Right hindlimb (tissue), 1 donor: ENCODE data around the gene BRWD1.
"Not testable (repeated sequence)": the region's sequence is repeated elsewhere in the genome, so short reads cannot be mapped to it uniquely, and the experiment has no call there.

Experiments
- DNase-seq: peaks from one replicate; pipeline ENCODE4 v3.0.0-alpha.2; 2018

The BRWD1 gene

DNA sequence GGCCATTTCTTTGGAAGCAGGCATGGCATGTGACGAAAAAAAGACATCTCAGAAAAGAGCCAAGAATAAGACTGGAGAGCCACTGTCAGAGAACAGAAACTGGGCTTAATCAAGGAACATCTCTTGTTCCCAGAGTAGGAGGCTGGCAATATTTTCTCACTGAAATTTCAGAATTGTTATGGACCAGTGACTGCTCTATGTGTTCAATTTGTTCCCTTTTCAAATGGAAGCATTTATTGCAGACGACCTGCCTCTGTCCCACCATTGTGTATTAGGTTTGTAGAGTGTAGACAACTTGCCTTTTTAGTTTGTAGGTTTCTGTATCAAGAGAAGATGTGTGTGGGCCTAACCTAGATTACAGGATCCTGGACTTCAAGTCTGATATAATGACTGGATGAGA is 148.9 kb downstream of the BRWD1 start:
- DNase-seq: no peak

DNA sequence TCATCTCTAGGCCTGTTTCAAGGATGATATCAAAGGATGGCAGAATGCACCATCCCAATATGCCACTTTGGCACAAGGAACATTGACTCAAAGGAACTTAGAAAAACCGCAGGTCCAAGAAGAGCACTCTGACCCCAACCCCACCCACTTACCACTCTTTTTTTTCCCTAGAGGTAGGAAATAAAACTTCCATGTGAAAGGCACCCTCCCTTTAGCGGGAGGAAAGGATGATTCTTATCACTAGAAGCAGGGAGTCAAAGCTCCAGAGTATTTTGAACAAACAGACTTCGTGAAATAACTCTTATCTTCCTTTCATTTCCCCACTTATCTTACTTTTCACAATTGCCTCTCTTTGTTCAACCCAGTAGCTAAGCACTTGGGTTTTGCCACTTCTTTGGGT is 152.4 kb downstream of the BRWD1 start:
- DNase-seq: no peak

DNA sequence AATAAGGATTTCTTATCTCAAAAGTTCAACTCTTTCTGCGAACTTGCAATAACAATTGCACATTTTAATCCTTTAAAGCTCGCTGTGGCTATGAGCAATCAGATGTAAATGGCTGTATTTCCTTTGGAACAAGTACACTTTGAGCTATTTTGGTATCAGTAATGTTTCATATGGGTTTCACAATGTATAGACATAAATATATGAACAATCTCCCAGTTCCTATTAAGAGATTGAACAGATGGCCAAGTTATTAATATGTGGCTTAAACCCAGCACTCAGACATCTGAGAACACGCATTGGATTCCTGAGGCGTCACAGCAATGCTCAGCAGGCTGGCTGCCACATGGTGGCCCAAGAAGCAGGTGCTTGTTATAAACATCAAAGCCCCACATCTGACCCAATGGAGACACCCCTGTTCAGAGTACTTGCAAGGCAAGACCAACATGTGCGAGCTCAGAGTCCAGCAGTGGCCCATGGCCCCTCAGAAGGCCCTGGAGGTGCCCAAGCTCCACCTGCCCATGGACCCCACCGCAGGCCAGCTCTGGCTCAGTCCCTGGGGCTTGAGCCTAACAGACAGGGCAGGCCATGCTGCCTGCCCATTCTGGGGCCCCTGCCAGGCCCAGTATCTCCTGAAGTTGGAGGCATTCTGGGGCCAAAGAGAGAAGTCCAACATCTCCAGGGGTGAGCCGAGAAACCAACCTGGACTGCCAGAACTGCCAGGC is 153.9 kb downstream of the BRWD1 start:
- DNase-seq: peak; percentile 43

DNA sequence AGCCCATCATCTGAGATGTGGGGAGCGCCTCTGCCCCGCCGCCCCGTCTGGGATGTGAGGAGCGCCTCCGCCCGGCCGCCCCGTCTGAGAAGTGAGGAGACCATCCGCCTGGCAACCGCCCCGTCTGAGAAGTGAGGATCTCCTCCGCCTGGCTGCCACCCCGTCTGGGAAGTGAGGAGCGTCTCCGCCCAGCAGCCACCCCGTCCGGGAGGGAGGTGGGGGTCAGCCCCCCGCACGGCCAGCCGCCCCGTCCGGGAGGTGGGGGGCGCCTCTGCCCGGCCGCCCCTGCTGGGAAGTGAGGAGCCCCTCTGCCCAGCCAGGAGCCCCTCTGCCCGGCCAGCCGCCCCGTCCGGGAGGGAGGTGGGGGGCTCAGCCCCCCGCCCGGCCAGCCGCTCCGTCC is 156.2 kb downstream of the BRWD1 start:
- DNase-seq: not testable (repeated sequence)

DNA sequence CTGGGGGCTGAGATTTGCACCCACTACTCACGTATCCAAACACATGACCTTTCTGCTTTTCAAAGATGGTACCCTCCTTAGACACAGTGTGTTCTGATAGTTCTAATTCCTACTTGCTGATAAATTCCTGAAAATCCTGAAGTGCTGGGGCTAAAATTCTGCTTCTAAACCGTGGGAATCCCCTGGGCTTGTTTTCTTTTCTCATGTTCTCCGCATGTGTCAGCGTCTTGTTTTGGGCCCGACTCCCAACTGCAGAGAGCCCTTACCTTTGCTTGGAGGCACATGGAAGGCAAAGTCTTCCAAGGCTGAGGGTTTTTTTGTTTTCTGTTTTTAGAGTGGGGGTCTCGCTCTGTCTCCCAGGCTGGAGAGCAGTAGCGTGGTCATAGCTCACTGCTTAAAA is 157.4 kb downstream of the BRWD1 start:
- no peak for DNase-seq

DNA sequence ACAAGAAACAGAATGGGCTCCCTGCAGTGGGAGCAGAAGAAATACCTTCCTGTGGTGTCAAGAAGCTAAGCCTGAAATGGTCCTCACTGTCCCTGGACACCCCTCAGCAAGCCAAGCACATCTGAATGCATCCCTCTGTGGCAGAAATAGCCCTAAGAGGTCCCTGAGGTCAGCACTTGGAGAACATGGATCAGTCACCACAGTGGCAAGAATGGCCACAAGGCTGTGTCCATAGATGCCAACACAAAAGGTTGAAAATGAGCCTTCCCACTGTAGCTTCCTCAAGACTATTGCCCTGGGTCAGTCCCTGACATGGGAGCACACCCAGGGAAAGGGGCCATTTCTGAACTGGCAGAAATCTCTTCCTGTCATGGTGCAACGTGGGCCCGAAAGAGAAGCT is 157.9 kb downstream of the BRWD1 start:
- no peak for DNase-seq

DNA sequence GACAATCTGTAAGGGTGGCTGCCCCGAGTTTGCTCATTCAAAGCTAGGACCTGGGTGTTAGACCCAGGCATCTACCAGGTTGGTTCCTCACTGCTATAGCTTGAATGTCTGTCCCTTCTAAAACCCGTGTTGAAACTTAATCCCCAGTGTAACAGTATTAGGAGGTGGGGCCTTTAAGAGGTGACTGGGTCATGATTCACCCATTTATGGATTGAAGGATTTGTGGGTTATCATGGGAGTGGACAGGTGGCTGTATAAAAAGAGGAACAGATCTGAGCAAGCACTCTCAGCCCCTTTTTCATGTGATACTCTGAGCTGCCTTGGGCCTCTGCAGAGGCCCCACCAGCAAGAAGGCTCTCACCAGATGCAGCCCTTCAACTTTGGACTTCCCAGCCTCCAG is 159.6 kb downstream of the BRWD1 start:
- DNase-seq: no peak

GRCh38 chr21:39153373-39153772 is 160.1 kb downstream of the BRWD1 start:
- DNase-seq: no peak

DNA sequence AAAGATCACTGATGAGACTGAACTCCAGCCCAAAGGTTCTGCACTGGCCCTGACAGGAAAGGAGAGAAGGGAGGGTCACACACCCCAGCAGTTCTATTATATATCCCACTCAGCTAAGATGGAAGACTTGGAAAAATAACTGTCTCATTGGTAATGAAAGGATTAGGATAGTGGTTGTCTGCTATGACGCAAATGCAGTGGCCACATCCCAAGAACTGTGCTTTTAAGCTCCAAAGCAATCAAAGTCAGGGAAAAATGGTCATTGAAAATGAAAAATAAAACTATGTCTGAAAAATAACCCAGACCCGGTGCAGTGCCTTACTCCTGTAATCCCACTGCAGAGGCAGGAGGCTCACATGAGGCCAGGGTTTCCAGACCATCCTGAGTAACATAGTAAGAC is 161.2 kb downstream of the BRWD1 start:
- no peak for DNase-seq

DNA sequence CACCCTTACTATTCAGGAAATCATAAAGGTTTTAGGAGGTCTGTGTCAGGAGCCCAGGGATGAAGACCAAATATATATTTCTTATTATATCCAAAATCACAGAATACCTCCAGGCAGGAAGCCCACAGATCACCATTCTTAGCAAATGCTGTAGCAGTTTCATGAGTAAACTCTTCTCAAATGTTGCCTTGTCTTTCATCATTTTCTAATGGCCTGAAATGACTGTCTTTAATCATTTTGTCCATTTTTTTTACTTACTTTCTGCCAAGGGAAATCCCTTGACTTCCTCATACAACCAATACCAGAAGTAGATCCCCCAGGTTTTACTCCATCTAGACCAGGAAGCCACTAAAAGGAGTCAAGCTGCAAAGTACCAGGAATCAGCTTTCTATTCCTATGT is 162.6 kb downstream of the BRWD1 start:
- no peak for DNase-seq

DNA sequence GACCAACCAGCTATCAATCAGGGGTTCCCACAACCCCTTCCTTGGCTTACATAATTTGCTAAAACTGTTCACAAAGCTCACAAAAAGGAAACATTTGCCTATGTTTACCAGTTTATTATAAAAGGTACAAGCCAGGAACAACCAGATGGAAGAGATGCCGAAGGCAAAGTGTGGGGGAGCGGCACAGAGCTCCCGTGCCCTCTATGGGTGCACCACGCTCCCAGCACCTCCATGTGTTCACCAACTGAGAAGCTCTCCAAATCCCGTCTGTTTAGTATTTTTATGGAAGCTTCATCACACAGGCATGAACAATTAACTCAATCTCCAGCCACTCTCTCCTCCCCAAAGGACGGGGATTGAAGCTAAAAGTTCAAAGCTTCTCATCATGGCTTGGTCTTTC is 163.1 kb downstream of the BRWD1 start:
- DNase-seq: no peak

DNA sequence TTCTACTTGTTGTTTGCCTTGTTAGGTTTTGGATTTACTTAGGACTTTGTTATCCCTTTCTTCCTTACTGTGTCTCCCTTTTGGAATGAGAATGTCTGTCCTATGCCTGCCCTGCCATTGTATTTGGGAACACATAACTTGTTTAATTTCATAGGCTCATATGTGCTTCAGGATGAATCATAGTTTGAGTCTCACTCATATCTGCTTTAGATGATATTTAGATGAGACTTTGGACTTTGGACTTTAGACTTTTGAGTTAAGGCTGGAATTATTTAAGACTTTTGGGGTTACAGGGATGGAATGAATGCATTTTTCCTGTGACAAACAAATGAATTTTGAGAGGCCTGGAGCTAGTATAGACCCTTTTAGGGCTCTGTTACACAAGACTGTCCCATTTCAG is 163.6 kb downstream of the BRWD1 start:
- DNase-seq: no peak

- DNase-seq: no peak
Observed at GRCh38 chr21:39148975-39149374, 164.5 kb downstream of the BRWD1 start.

- DNase-seq: no peak
Observed at GRCh38 chr21:39144191-39144590, 169.2 kb downstream of the BRWD1 start.

GRCh38 chr21:39142972-39143371 is 170.5 kb downstream of the BRWD1 start:
- no peak for DNase-seq

- DNase-seq: no peak
Observed at GRCh38 chr21:39141502-39141901, 171.9 kb downstream of the BRWD1 start.

DNA sequence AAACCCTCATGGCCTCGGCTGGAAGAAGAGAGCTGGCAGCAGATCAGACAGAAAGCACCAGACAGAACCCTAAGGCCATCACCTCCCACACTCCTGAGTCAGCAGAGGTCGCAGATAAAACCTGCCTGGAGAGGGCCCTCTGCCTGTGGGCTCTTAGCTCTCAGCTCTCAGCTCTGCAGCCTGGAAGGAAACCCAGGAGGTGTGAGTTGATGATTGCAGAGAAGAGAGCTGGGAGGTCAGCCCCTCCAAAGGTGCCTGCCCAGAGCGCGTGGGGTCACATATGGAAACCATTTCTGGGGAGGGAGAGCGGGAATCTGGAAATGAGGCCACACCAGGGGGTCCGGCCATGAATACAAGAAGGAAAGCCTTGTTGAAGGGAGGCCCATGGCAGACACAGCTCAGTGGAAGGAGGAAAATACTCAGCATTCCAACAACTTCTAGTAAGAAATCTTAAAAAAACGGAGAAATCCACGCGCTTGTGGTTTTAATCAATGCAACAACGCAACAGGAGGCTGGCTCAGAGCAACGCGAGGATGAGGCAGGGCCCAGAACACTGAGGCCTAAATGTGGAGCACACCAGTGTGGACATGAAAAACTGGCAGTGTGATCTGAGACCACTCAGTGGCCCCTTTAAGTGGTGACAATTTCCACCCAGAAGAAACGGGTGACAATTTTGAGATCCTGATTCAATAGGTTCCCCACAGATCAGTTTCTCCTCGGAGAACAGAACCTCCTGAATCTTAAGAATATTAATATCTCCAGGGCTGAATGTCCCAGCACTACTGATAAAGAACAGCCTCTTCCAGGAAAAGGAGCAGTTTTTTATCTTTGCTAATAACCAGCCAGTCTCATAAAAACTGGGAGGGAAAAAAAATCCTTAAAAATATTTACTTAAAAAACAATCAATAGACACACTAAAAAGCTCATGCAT is 175.9 kb downstream of the BRWD1 start:
- peak; percentile 66 for DNase-seq

- DNase-seq: no peak
Observed at GRCh38 chr21:39136711-39137110, 176.7 kb downstream of the BRWD1 start.

GRCh38 chr21:39136138-39136537 is 177.3 kb downstream of the BRWD1 start:
- DNase-seq: not testable (repeated sequence)

DNA sequence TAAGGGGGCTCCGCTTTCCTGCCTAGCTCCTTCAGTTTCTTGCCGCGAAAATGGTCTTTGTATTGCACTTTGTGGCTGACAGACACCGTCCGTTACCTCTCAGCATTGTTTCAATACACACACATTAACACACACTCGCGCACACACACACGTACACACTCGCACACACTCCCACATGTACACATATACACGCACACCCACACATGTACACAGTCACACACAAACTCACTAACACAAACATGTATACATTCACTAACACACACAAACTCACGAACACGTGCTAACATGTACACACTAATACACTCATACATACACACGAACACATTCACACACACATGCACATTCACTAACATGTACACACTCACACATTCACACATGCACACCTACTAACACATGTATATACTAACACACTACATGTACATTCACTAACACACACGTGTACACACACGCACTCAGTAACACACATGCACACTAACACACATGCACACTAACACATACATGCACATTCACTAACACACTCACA is 179.1 kb downstream of the BRWD1 start:
- no peak for DNase-seq
